Mucosa of stomach (tissue), 1 donor: Measurements from ENCODE around the gene FIBP.

Source experiments
- H3K27me3 ChIP-seq: one replicate; pipeline ENCODE4 v1.7.0; 2013; ENCODE audit warnings: mild to moderate bottlenecking, low read length; ENCODE audit not compliant: control insufficient read depth, insufficient read depth
- H3K36me3 ChIP-seq: one replicate; pipeline ENCODE4 v1.7.0; 2013; ENCODE audit warnings: low read length; ENCODE audit not compliant: control insufficient read depth, insufficient read depth
- H3K4me1 ChIP-seq: one replicate; pipeline ENCODE4 v1.7.0; 2013; ENCODE audit warnings: mild to moderate bottlenecking, low read length; ENCODE audit not compliant: control insufficient read depth, insufficient read depth
- H3K4me3 ChIP-seq: one replicate; pipeline ENCODE4 v1.7.0; 2013; ENCODE audit warnings: low read length
- H3K9ac ChIP-seq: one replicate; pipeline ENCODE4 v1.7.0; 2013; ENCODE audit warnings: mild to moderate bottlenecking, low read length, moderate library complexity
- H3K9me3 ChIP-seq: one replicate; pipeline ENCODE4 v1.7.0; 2013; ENCODE audit warnings: mild to moderate bottlenecking, low read length, moderate library complexity; ENCODE audit not compliant: control insufficient read depth
- donor health status: Pancreatic carcinoma.

FIBP gene

DNA sequence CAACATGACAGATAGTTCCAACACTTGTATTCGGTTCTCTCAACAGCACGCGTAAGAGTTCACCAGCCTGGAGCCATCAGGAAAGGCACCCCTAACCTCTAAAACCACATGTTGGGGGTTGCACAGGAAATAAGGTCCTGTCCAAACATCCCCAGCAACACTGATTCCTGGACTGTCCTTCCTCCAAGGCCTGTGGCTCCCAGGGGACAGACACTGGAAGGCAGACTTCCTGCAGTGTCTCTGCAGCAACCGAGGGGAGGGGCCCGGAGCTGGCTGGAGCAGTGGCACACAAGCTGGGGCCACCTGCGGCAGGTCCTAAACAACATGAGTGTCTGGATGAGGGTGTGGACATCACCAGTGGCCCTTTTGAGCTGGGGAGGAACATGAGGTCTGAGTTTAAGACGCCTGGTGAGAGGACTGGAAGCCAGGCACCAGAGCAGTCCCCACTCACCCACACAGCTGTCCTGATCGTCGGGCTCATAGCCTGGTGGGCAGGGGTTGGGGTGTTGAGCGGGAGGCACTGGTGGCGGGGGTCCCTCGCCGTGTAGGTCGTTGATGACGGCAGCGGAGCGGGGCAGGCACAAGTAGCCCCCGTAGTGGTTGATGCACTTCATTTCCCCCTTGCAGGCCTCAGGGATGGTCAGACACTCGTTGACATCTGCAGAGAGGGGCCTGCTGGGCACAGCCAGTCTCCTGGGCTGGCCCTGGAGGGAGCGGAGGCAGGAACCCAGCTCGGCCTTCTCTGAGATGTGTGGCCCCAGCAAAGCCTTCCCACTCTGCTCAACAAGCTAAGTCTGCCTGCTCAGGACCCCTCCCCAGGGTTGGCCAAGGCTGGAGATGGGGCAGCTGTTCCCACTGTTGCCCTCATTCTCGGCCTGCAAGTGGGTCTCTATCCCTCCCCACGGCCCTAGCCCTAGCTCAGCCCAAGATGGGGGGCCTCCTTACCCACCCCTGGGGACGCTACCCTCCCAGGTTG lies 17.3 kb downstream of the FIBP start:
- Histone ChIP-seq H3K4me3 (no peak overlapping the region), H3K36me3 (no peaks in the 10 kb centered on the region), H3K9ac (peak overlapping the region; percentile 39)

DNA sequence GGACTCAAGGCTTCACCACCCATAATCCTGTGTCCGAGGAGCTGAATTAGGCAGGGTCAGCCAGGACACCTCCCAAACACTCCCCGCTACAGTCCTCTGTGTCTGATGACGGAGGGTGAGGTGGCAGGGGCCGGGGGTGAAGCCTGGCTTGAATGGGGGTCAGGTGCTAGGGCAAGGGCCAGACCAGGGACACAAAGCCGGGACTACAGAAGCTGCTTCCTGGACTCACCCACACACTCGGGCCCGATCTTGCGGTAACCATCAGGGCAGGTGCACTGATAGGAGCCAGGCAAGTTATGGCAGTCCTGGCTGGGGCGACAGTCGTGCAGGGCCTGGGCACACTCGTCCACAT lies 18.0 kb downstream of the FIBP start:
- Histone ChIP-seq H3K9ac (no peak overlapping the region), H3K4me3 (no peak overlapping the region), H3K36me3 (peaks cover 3% of the 10 kb centered on the region), H3K27me3 (peaks cover 5% of the 10 kb centered on the region), H3K9me3 (no peaks in the 10 kb centered on the region), H3K4me1 (peaks cover 11% of the 10 kb centered on the region)

More for the DNA sequence above, 17.3 kb downstream of the FIBP start:
- H3K4me1 ChIP-seq: peaks cover 11% of the 10 kb centered on the region
- H3K27me3 ChIP-seq: peaks cover 5% of the 10 kb centered on the region
- H3K9me3 ChIP-seq: no peaks in the 10 kb centered on the region

DNA sequence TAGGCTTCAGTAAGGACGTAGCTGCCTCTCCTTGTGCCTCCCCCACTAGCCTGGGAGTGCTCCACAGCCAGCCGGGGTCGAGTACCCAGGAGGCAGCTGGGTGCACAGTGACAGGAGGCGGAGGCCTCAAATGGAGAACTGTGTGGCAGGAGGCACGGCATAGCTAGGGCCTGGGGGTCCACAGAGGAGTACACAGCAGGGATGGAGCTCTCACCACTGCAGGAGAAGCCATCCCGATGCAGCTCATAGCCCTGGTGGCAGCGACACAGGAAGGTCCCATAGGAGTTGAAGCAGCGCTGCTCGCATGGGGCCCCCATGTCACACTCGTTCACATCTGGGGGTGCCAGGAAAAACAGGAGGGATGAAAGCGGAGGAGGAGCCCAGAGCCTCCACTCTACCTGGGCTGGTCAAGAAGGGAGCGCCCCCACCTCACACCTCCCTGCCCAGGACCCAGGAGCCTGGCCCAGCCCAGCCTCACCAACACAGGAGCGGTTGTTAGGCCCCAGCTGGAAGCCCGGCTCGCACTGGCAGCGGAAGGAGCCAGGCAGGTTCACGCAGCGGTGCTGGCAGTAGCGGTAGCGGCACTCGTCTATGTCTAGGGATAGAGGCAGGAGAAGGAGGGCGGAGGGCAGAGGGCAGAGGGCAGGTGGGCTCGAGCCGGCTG lies 18.5 kb downstream of the FIBP start:
- Histone ChIP-seq H3K9ac (no peak overlapping the region), H3K4me3 (no peak overlapping the region), H3K9me3 (no peaks in the 10 kb centered on the region), H3K36me3 (peaks cover 4% of the 10 kb centered on the region), H3K4me1 (peaks cover 11% of the 10 kb centered on the region), H3K27me3 (peaks cover 5% of the 10 kb centered on the region)

DNA sequence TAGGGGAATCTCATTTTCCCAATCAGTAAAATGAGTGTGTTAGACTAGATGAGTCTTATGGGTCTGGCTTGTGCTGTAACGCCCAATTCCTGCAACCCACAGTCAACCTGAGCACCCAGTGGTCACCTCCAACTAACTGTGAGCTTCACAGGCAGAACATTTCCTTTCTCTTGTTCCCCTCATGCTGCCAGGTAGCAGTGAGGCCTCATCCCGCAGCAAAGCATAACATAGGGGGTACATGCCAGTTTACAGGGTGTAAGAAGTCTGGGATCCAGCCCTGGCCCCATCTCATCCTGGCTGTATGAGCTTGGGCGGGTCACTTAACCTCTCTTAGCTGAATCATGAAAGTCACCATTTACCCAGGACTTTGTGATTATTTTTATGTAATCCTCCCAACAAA lies 19.4 kb downstream of the FIBP start:
- Histone ChIP-seq H3K9me3 (no peaks in the 10 kb centered on the region), H3K27me3 (peaks cover 5% of the 10 kb centered on the region), H3K4me1 (peaks cover 8% of the 10 kb centered on the region), H3K4me3 (no peak overlapping the region), H3K9ac (no peak overlapping the region), H3K36me3 (peaks cover 10% of the 10 kb centered on the region)

DNA sequence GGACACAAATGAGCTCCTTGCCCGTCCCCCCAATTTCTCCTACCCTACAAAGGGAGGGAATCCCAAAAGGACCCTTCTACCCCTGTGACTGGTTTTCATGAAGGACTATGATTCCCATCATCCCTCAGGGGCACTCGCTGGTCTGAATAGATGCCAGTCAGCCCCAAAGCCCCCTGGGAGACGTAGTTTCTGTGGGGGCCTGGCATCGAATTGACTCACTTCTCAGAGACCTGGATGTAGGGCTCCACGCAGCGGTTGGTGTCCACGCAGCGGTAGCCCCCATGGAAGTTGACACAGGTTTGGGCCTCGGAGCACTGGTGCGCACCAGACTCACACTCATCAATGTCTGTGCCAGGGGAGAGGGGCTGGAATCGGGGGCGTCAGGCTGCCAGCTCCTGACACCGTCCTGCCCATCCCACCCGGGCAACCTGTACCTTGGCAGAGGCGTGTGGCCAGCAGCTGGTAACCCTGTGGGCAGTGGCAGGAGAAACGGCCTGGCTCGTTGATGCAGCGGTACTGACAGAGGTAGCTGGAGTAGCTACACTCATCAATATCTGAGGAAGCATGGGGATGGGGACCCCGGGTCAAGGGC lies 20.1 kb downstream of the FIBP start:
- Histone ChIP-seq H3K4me3 (no peak overlapping the region), H3K36me3 (peaks cover 16% of the 10 kb centered on the region), H3K9ac (no peak overlapping the region), H3K4me1 (peaks cover 4% of the 10 kb centered on the region), H3K27me3 (peaks cover 5% of the 10 kb centered on the region), H3K9me3 (no peaks in the 10 kb centered on the region)

DNA sequence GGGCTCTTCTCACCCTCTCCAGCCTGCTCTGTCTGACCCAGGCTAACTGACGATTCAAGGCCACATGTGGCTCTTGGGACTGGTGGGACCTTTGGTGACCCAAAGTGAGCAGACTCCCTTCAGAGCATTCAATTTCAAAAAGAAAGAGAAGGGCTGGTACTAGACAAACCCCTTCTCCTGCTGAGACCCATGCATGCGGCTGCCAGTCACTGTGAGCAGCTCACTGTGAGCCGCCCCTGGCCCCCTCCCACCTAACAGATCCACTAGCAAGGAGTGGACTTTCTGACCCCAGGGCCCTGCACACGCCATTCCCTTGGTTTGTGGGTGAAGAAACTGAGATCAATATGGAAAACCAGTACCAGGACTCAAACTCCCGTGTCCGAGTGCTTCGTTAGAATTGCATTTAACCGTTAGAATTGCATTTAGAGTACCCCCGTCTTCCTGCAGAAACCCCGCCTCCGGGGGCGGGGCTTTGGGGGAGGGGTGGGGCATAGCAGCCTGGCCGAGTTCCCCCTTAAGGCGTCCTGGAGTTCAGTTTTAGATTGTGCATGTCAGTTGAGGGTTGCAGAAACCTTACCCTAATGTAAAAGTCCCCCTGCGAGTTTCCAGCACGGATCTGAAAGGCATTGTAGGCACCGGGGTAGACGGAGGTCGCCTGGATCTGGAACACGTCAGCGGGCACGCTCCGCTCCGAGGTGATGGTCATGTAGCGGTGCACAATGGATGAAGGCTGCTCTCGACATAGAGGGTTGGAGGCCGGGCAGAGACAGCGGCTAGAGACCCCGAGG lies 20.8 kb downstream of the FIBP start:
- no peaks in the 10 kb centered on the region for H3K4me1 ChIP-seq
- no peaks in the 10 kb centered on the region for H3K9me3 ChIP-seq
- H3K27me3 ChIP-seq: peaks cover 5% of the 10 kb centered on the region
- no peak overlapping the region for H3K4me3 ChIP-seq
- H3K36me3 ChIP-seq: peaks cover 20% of the 10 kb centered on the region
- H3K9ac ChIP-seq: no peak overlapping the region

DNA sequence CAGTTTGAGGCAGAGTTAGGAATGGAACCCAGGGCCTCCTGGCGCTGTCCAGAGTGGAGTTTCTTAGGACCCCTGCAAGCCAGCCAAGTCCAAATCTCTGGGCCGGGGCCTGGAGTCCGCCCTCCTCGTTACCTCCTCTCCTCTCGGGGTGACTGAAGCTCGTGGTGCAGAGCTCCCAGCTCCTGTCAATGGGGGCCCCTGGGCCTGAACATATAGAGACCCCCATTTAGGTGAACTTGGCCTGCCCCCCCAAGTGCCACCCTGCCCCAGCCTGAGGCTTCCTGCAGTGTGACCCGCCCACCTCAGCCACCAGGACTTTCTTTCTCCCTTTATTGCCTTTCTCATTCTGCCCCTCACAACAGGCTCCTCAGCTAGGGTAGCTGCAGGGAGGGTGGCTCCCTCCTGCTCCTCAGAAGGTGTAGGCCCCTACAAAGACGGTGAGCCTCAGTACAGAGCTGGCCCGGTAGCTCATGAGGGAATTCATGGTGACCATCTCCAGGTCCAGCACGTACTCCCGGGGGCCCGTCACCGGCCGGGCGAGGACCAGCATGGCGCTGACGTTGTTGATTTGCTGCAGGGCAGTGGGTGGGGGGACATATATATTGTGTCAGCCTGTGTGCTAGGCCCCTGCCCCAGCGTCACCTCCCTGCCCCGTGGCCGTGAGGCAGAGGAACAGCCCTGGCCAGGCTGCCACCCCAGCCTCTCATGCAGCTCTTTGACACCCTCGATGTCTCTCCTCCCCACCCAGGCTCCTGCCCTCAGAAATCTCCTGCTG lies 21.6 kb downstream of the FIBP start:
- H3K4me1 ChIP-seq: peaks cover 7% of the 10 kb centered on the region
- no peak overlapping the region for H3K4me3 ChIP-seq
- no peak overlapping the region for H3K9ac ChIP-seq
- peaks cover 20% of the 10 kb centered on the region for H3K36me3 ChIP-seq
- no peaks in the 10 kb centered on the region for H3K9me3 ChIP-seq
- peaks cover 5% of the 10 kb centered on the region for H3K27me3 ChIP-seq

DNA sequence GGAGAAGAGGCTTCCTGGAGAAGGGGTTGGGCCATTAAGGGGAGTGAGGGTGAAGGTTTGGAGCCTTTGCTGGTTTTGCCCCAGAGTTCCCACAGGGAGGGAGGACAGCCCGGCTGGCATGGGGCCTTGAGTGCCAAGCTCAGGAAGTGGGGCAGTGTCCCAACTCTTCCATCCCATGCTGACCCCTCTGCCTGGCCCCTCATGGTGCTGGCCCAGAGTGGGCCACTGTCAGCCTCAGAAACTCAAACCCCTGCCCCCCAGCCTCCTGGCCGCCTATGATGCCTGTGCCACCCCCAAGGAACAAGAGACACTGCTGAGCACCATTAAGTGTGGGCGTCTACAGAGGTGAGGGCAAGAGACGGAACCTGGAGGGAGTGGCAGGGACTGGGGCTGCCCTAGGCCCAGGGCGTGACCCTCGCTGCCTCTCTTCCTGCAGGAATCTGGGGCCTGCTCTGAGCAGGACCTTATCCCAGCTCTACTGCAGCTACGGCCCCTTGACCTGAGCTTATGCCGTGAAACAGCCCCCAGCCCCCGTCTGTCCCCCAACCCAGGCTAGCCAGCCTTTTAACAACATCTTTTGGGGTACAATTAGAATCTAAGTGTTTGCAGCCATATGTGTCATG lies 22.6 kb downstream of the FIBP start:
- H3K36me3 ChIP-seq: peaks cover 20% of the 10 kb centered on the region
- peaks cover 13% of the 10 kb centered on the region for H3K4me1 ChIP-seq
- peaks cover 4% of the 10 kb centered on the region for H3K27me3 ChIP-seq
- H3K9ac ChIP-seq: no peak overlapping the region
- no peak overlapping the region for H3K4me3 ChIP-seq
- H3K9me3 ChIP-seq: no peaks in the 10 kb centered on the region

DNA sequence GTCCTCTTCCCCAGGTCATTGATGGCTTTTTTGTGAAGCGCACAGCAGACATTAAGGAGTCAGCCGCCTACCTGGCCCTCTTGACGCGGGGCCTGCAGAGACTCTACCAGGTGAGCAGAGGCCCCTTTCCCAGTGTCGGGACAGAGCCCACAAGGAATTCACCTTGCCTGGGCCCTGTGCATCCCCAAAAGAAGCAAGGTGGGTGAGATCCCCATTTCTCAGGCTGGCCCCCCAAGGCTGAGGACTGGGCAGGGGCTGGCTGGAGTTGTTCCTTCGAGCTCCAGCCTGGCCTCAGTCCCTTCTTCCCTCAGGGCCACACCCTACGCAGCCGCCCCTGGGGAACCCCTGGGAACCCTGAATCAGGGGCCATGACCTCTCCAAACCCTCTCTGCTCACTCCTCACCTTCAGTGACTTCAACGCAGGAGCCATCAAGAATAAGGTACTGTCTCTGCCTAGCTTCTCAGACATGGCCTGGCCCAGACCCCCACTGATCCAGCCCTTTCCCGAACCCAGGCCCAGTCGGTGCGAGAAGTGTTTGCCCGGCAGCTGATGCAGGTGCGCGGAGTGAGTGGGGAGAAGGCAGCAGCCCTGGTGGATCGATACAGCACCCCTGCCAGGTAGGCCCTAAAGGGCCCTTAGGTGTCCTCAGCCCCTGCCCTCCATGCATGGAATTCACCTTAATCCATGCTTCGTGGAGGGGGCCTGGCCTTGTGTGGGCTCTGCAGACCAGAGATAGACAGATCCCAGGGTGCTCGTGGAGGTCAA lies 23.4 kb downstream of the FIBP start:
- Histone ChIP-seq H3K9me3 (no peaks in the 10 kb centered on the region), H3K36me3 (peaks cover 20% of the 10 kb centered on the region), H3K4me3 (no peak overlapping the region), H3K27me3 (no peaks in the 10 kb centered on the region), H3K4me1 (peaks cover 16% of the 10 kb centered on the region), H3K9ac (no peak overlapping the region)

DNA sequence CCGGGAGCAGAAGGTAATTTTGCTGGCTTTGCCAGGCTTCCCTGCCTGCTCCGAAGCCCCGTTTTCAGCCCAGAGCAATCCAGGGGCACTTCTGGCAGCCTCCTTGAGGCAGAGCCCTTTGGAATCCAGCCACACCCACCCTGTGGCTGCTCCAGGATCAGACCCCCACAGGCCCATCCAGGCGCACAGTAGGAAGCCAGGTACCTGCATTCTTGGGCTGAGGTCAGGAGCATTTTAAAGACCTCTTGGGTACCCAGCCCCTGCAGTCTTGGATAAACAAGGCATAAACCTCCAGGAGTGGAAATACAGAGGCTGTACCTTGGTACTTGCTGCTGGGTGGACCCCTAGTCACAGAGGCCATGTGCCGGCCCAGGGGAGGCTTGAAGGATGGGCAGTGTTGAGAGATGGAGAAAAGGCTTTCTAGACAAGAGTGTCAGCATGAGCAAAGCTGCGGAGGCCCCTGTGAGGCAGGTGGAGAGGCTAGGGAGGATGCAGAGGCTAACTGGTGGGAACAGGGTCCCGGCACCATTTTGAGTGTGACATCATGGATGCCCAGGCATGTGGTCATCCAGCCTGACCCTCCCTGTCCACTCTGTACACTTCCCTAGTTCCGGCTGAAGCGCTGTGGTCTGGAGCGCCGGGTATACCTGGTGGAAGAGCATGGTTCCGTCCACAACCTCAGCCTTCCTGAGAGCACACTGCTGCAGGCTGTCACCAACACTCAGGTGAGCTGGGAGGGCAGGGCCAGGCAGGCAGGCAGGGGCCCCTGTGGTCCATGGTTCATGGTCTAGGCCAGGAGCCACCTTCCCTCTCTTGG lies 24.2 kb downstream of the FIBP start:
- Histone ChIP-seq H3K4me1 (peaks cover 20% of the 10 kb centered on the region), H3K9ac (no peak overlapping the region), H3K36me3 (peaks cover 20% of the 10 kb centered on the region), H3K4me3 (no peak overlapping the region), H3K9me3 (no peaks in the 10 kb centered on the region), H3K27me3 (no peaks in the 10 kb centered on the region)
